Measurements from ENCODE around the gene SMC1B.
"Not testable (repeated sequence)": the region's sequence is repeated elsewhere in the genome, so short reads cannot be mapped to it uniquely, and the experiment has no call there.

The SMC1B gene

GRCh38 chr22:45442116-45442515 lies 28.7 kb upstream of the SMC1B start:
- no peak for DNase-seq (ENCODE audit: low spot score)

GRCh38 chr22:45441138-45441537 lies 27.7 kb upstream of the SMC1B start:
- peak; percentile 14 for DNase-seq (ENCODE audit: low spot score)

- not testable (repeated sequence) for DNase-seq (ENCODE audit: low spot score)
These were observed 27.3 kb upstream of the SMC1B start for GRCh38 chr22:45440688-45441087.

- no peak for DNase-seq (ENCODE audit: low spot score)
These were observed 24.9 kb upstream of the SMC1B start for GRCh38 chr22:45438336-45438735.

GRCh38 chr22:45436871-45437517 lies 23.6 kb upstream of the SMC1B start:
- not testable (repeated sequence) for DNase-seq (ENCODE audit: low spot score)

GRCh38 chr22:45435544-45436139 lies 22.2 kb upstream of the SMC1B start:
- peak; percentile 78 for DNase-seq (ENCODE audit: low spot score)

- no peak for DNase-seq (ENCODE audit: low spot score)
These were observed 21.6 kb upstream of the SMC1B start for GRCh38 chr22:45434981-45435380.

- DNase-seq (ENCODE audit: low spot score), result no peak
These were observed 17.5 kb upstream of the SMC1B start for GRCh38 chr22:45430871-45431270.

- DNase-seq (ENCODE audit: low spot score), result no peak
These were observed 16.8 kb upstream of the SMC1B start for GRCh38 chr22:45429981-45430775.

GRCh38 chr22:45429424-45429823 lies 16.0 kb upstream of the SMC1B start:
- no peak for DNase-seq (ENCODE audit: low spot score)

- DNase-seq (ENCODE audit: low spot score), result no peak
These were observed 15.3 kb upstream of the SMC1B start for GRCh38 chr22:45428391-45429385.

GRCh38 chr22:45427114-45427513 lies 13.7 kb upstream of the SMC1B start:
- DNase-seq (ENCODE audit: low spot score), result no peak

- no peak for DNase-seq (ENCODE audit: low spot score)
These were observed 13.0 kb upstream of the SMC1B start for GRCh38 chr22:45426387-45426786.

GRCh38 chr22:45425531-45426265 lies 12.3 kb upstream of the SMC1B start:
- no peak for DNase-seq (ENCODE audit: low spot score)

GRCh38 chr22:45425101-45425500 lies 11.7 kb upstream of the SMC1B start:
- no peak for DNase-seq (ENCODE audit: low spot score)

GRCh38 chr22:45424241-45424731 lies 10.9 kb upstream of the SMC1B start:
- DNase-seq (ENCODE audit: low spot score), result no peak

- no peak for DNase-seq (ENCODE audit: low spot score)
These were observed 10.1 kb upstream of the SMC1B start for GRCh38 chr22:45423524-45423923.

GRCh38 chr22:45422237-45422983 lies 9.0 kb upstream of the SMC1B start:
- DNase-seq (ENCODE audit: low spot score), result no peak

GRCh38 chr22:45421349-45422055 lies 8.1 kb upstream of the SMC1B start:
- no peak for DNase-seq (ENCODE audit: low spot score)

GRCh38 chr22:45420539-45420938 lies 7.1 kb upstream of the SMC1B start:
- DNase-seq (ENCODE audit: low spot score), result no peak

All from germinal center (tissue), 1 donor.